Astrocyte of the spinal cord (primary cell): Measurements from ENCODE around the gene APOC1.

Source experiments
- DNase-seq: peaks from one replicate; pipeline ENCODE4 v3.0.0; 2011; ENCODE audit warnings: low read depth, low spot score
- H3K4me3 ChIP-seq: 2 replicates; pipeline ENCODE4 v1.5.1; 2011; ENCODE audit warnings: low read depth, mild to moderate bottlenecking, low read length, moderate library complexity
- in situ Hi-C: cut with HindIII; loops from 2 replicates; pipeline ENCODE4 v1.10.0; 2017; ENCODE audit warnings: low sequenced_read_pairs
- TF ChIP-seq, protein P1 (sequence below): IDR thresholded peaks from 2 replicates; pipeline ENCODE4 v1.5.1; 2012; ENCODE audit warnings: low read depth, mild to moderate bottlenecking, low read length, inconsistent platforms

Gene APOC1

DNA sequence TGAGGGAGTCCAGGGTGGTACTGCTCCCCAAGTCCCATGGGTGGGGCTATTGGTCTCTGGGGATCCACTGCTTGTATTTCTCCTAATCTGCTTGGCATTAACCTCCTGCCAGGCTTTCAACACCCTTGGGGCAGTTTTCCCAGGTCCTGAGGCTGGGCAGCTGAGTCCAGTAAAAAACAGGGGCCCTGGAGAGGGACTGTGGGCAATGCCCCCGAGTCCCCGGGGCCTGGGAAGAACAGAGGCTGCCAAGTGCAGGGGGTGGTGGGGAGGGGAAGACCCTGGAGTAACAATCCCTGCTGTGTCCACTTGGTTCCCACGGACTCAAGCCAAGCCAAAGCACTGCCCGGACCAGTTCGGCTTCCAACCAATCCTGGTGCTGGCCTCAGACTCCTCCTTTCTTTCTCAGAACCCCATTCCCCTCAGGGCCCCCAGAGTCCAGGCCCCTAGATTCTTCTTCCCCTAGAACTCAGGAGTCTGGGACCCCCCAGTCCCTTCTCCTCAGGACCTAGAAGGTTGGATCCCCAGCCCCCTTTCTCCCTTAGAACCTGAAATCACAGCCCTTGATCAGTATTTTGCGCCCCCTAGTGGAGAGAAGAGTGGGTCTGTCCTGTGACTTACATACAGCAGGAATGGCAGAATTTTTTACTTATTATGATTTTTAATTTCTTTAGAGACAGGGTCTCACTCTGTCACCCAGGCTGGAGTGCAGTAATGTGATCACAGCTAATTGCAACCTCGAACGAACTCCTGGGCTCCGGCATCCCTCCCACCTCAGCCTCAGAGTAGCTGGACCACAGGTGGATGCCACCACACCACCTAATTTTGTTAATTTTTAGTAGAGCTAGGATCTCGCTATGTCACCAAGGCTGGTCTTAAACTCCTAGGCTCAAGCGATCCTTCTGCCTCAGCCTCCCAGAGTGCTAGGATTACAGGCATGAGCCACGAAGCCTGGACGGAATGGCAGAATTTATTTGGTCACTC is 37.1 kb downstream of the APOC1 start:
- DNase-seq = peak; percentile 79
- H3K4me3 ChIP-seq = peak overlapping the region; percentile 10
- TF ChIP-seq, protein P1, sequence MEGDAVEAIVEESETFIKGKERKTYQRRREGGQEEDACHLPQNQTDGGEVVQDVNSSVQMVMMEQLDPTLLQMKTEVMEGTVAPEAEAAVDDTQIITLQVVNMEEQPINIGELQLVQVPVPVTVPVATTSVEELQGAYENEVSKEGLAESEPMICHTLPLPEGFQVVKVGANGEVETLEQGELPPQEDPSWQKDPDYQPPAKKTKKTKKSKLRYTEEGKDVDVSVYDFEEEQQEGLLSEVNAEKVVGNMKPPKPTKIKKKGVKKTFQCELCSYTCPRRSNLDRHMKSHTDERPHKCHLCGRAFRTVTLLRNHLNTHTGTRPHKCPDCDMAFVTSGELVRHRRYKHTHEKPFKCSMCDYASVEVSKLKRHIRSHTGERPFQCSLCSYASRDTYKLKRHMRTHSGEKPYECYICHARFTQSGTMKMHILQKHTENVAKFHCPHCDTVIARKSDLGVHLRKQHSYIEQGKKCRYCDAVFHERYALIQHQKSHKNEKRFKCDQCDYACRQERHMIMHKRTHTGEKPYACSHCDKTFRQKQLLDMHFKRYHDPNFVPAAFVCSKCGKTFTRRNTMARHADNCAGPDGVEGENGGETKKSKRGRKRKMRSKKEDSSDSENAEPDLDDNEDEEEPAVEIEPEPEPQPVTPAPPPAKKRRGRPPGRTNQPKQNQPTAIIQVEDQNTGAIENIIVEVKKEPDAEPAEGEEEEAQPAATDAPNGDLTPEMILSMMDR = peak; percentile 86

DNA sequence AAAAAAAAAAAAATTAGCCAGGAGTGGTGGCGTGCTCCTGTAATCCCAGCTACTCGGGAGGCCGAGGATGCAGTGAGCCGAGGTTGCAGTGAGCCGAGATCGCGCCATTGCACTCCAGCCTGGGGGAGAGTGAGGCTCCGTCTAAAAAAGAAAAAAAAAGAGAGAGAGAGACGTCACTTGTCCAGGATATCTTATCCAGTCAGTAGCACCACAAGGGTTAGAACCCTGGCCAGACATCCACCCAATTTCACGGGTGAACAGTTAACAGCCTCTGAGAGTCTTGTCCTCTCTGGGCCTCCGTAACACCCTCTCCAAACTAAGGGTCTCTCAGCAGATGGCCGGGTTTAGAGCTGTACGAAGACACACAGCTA is 39.9 kb downstream of the APOC1 start:
- no peak for DNase-seq
- H3K4me3 ChIP-seq = peak overlapping the region; percentile 87
- TF ChIP-seq, protein P1 = no peak
- in situ Hi-C loops = no loop called here

More for the DNA sequence above, 37.1 kb downstream of the APOC1 start:
- in situ Hi-C loops = no loop called here

DNA sequence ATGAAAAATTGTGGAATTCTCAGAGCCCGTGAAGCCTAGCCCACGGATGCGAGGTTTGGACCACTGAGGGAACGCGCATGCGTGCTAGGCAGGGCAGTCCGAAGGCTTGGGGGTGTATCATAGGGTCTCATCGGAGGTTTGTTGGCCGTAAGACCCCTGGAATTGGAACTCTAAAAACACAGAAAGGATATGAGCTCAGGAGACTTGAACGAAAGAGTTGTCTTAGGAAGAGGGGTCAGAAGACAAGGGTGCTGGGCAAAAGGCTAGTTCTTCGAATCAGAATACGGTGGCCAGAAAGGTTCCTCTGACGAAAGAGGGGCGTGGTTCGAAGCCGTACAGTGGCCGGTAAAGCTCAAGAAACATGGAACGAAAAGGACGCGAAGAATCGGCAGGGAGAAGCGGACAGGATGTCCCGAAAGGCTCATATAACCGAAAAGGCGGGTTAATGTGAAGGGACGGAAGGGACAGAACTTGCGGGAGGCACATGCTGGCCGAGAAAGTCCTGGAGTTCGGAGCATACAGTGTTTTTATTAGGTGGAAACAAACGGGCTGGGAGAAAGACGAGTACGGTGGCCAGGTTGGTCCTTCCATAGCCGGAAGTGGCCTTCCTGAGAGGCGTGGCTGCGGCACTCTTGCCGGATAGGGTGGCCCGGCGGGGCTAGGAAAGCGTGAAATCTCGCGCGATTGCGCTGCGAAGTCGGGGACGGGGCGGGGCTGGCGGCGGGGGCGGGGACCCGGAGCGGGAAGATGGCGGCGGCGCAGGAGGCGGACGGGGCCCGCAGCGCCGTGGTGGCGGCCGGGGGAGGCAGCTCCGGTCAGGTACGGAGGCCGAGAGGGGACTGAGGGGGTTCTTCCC is 40.5 kb downstream of the APOC1 start, which contains the start of gene CLPTM1:
Gene CLPTM1, plus strand, starts transcription at position 732 of the 856 bp plus-strand sequence. Its CDS starts 16 bp downstream, at position 748.
- in situ Hi-C loops = no loop called here
- peak within 1 kb of the TSS; percentile 87 for H3K4me3 ChIP-seq
- DNase-seq = peak; percentile 99
- TF ChIP-seq, protein P1 = no peak

DNA sequence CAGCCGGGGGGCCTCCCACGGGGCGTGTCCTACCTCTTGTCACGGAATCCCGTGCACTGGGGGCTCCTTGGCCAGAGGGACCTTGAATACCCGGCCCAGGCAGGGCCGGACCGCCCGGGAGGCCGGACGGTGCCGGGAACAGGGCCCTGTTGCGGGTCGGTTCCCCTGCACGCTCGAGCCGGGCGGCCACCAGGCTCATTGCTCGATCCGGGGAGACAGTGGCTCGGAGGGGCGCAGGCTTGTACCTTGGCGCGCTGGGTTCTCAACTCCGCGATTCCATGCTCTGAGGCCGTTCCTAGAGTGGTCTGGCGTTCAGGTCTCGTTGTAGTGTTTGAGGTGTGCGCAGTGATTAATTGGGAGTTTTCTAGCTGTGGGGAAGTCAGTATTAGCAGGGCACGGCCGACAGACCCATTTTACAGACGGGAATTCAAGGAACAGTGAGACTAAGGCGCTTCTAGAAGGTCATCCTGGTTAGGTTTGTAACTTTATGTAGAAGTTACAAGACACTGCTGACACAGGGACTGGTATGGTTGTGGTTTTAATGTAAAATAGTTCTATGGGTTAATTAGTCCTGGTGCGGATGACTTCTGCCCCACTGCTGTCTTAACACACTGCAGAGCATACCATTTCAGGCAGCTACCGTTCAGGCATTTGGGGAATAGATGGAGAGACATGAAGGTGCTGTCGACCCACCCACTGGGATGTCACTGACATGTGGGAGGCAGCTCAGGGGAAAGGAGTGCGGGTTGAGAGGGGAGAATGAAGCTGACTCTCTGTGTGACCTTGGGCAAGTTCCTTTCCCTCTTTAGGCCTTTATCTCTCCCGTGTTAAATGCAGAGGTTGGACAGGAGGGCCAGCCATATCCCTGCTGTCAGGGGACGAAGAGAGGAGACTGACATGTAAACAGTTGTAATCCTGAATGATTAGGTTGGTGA is 41.4 kb downstream of the APOC1 start:
- DNase-seq = no peak
- TF ChIP-seq, protein P1 = no peak
- in situ Hi-C loops = no loop called here
- peak overlapping the region; percentile 87 for H3K4me3 ChIP-seq

DNA sequence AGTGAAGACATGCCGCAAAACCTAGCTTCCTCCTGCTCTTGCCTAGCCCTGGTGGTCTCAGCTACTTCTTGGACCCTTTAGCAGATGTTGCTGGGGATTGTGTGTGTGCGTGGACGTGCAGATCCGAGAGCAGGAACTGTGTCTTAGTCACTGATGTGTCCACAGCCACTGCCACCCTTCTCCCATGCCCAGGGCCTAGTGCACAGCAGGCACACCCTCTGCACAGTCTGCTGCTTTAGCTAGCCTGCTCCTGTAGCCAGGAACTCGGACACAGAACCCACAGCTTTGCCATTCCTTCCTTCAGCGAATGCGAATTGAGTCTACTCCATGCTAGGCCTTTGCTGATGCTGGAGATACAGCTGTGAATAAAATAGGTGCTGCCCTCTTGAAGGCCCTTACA is 43.1 kb downstream of the APOC1 start:
- in situ Hi-C loops = no loop called here
- no peak for DNase-seq
- H3K4me3 ChIP-seq = no peak overlapping the region
- TF ChIP-seq, protein P1 = no peak

DNA sequence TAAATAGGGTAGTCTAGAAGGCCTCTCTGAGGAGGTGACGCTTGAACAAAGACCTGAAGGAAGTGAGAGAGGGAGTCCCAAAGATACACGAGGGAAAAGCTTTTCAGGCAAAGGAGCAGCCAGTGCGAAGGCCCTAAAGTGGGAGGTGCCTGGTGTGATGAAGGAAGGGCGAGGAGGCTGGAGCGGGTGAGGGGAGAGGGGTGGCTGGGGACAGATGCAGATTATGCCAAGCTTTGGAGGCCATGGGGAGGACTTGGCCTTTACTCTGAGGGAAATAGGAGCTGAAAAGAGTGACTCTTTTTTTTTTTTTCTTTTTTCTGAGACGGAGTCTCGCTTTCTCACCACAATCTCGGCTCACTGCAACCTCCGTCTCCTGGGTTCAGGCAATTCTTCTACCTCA is 43.7 kb downstream of the APOC1 start:
- in situ Hi-C loops = no loop called here
- TF ChIP-seq, protein P1 = no peak
- DNase-seq = no peak
- H3K4me3 ChIP-seq = no peak overlapping the region
